Activated naive CD4-positive, alpha-beta T cell treated with anti-CD3 and anti-CD28 coated beads, Interleukin-2, amount 50 U/mL, for 72 hours (primary cell): ENCODE results near the gene CARF. TPM values are rescaled to one million over a fixed set of nuclear protein-coding genes. Genes with fewer than 3 reads are reported as not detected.
"Not testable (repeated sequence)": the region's sequence is repeated elsewhere in the genome, so short reads cannot be mapped to it uniquely, and the experiment has no call there.

Experiments used
- ATAC-seq, 2 donors: fragments of 150-1000 bp; cut with Tn5 transposase; 2 replicates each; pipeline ENCODE4 v1.10.0; 2021; ENCODE audit warnings: mild to moderate bottlenecking in 2 of 2, moderate library complexity in 2 of 2
- DNase-seq, 2 donors: peaks; one replicate each; pipeline ENCODE4 v3.0.0; 2021 to 2022; ENCODE audit warnings: low spot score in 2 of 2
- H3K27ac Mint-ChIP-seq, 2 donors: one replicate each; pipeline ENCODE4 v1.8.0; 2022; ENCODE audit warnings: mild to moderate bottlenecking in 2 of 2, mixed read lengths in 2 of 2
- H3K36me3 Mint-ChIP-seq, 2 donors: one replicate each; pipeline ENCODE4 v1.8.0; 2022; ENCODE audit warnings: mixed read lengths in 2 of 2
- H3K9me3 Mint-ChIP-seq, 2 donors: one replicate each; pipeline ENCODE4 v1.8.0; 2022; ENCODE audit warnings: mixed read lengths in 2 of 2
- total RNA-seq, 2 donors: library from RNA; stranded (reverse); gene quantifications; one replicate each; pipeline ENCODE4 v1.2.3, GENCODE V29; 2022

The CARF gene
- total RNA-seq, 2 donors from 2014 or later: 3.9 to 8.5 TPM

- DNase-seq: no peak
These were observed 64.7 kb downstream of the CARF start for GRCh38 chr2:202976809-202977208.

GRCh38 chr2:202982779-202983491 lies 70.9 kb downstream of the CARF start:
- H3K36me3 Mint-ChIP-seq: no peaks in the 10 kb centered on the region
- ATAC-seq (no peak), DNase-seq (no peak)
- H3K9me3 Mint-ChIP-seq: no peaks in the 10 kb centered on the region
- no peak overlapping the region for H3K27ac Mint-ChIP-seq

More at GRCh38 chr2:202976809-202977208, 64.7 kb downstream of the CARF start:
- ATAC-seq: no peak
- H3K36me3 Mint-ChIP-seq: no peaks in the 10 kb centered on the region
- no peaks in the 10 kb centered on the region for H3K9me3 Mint-ChIP-seq
- peak overlapping the region in 1 of 2 donors; percentile 90 for H3K27ac Mint-ChIP-seq

GRCh38 chr2:202989749-202990148 lies 77.7 kb downstream of the CARF start:
- ATAC-seq: no peak
- Mint-ChIP-seq H3K27ac (no peak overlapping the region), H3K9me3 (no peaks in the 10 kb centered on the region), H3K36me3 (no peaks in the 10 kb centered on the region)
- no peak for DNase-seq

GRCh38 chr2:202990501-202990900 lies 78.4 kb downstream of the CARF start:
- no peaks in the 10 kb centered on the region for H3K9me3 Mint-ChIP-seq
- no peak overlapping the region for H3K27ac Mint-ChIP-seq
- DNase-seq (no peak), ATAC-seq (no peak)
- no peaks in the 10 kb centered on the region for H3K36me3 Mint-ChIP-seq

GRCh38 chr2:202997113-202997512 lies 85.0 kb downstream of the CARF start:
- DNase-seq, H3K27ac Mint-ChIP-seq: not testable (repeated sequence)

GRCh38 chr2:203002054-203002821 lies 90.2 kb downstream of the CARF start:
- ATAC-seq (no peak), DNase-seq (no peak)
- no peaks in the 10 kb centered on the region for H3K9me3 Mint-ChIP-seq

More at GRCh38 chr2:202997113-202997512, 85.0 kb downstream of the CARF start:
- H3K36me3 Mint-ChIP-seq, H3K9me3 Mint-ChIP-seq, ATAC-seq: not testable (repeated sequence)

GRCh38 chr2:203003716-203004115 lies 91.6 kb downstream of the CARF start:
- ATAC-seq: no peak
- no peak for DNase-seq
- no peaks in the 10 kb centered on the region for H3K36me3 Mint-ChIP-seq
- H3K9me3 Mint-ChIP-seq: peaks cover 0 to 2% of the 10 kb centered on the region in 2 donors
- no peak overlapping the region for H3K27ac Mint-ChIP-seq

More at GRCh38 chr2:203002054-203002821, 90.2 kb downstream of the CARF start:
- Mint-ChIP-seq H3K27ac (peak overlapping the region in 1 of 2 donors; percentile 29), H3K36me3 (no peaks in the 10 kb centered on the region)

GRCh38 chr2:203014456-203015199 lies 102.6 kb downstream of the CARF start, which contains the start of gene NBEAL1:
NBEAL1 (plus strand) TSS chr2:203014875; CDS start chr2:203016385, 1,510 bp downstream.
- ATAC-seq: peak; percentile 94 to 96

GRCh38 chr2:203016716-203017115 lies 104.6 kb downstream of the CARF start:
- Mint-ChIP-seq H3K9me3 (no peaks in the 10 kb centered on the region), H3K36me3 (peaks cover 6 to 11% of the 10 kb centered on the region in 2 donors), H3K27ac (no peak overlapping the region)
- DNase-seq: no peak
- ATAC-seq: no peak

More at GRCh38 chr2:203014456-203015199, 102.6 kb downstream of the CARF start, which contains the start of gene NBEAL1:
- peak; percentile 98 to 99 for DNase-seq
- Mint-ChIP-seq H3K36me3 (peaks cover 6 to 11% of the 10 kb centered on the region in 2 donors), H3K27ac (peak within 1 kb of the TSS; percentile 98 to 99), H3K9me3 (no peaks in the 10 kb centered on the region)

- DNase-seq (no peak), ATAC-seq (no peak)
- Mint-ChIP-seq H3K27ac (no peak overlapping the region), H3K9me3 (no peaks in the 10 kb centered on the region), H3K36me3 (peaks cover 6 to 11% of the 10 kb centered on the region in 2 donors)
These were observed 106.1 kb downstream of the CARF start for GRCh38 chr2:203018181-203018580.

GRCh38 chr2:203019142-203019541 lies 107.1 kb downstream of the CARF start:
- Mint-ChIP-seq H3K9me3 (no peaks in the 10 kb centered on the region), H3K36me3 (peaks cover 9 to 12% of the 10 kb centered on the region in 2 donors), H3K27ac (no peak overlapping the region)
- DNase-seq (no peak), ATAC-seq (no peak)

- ATAC-seq: no peak
- no peak for DNase-seq
- H3K27ac Mint-ChIP-seq: no peak overlapping the region
- H3K36me3 Mint-ChIP-seq: peaks cover 0 to 6% of the 10 kb centered on the region in 2 donors
- H3K9me3 Mint-ChIP-seq: no peaks in the 10 kb centered on the region
These were observed 109.9 kb downstream of the CARF start for GRCh38 chr2:203021991-203022390.

GRCh38 chr2:203022751-203023150 lies 110.7 kb downstream of the CARF start:
- DNase-seq (no peak), ATAC-seq (no peak)
- H3K27ac Mint-ChIP-seq: no peak overlapping the region
- H3K9me3 Mint-ChIP-seq: no peaks in the 10 kb centered on the region
- H3K36me3 Mint-ChIP-seq: peaks cover 0 to 6% of the 10 kb centered on the region in 2 donors

- no peak overlapping the region for H3K27ac Mint-ChIP-seq
- DNase-seq (no peak), ATAC-seq (no peak)
- no peaks in the 10 kb centered on the region for H3K9me3 Mint-ChIP-seq
- H3K36me3 Mint-ChIP-seq: peaks cover 0 to 6% of the 10 kb centered on the region in 2 donors
These were observed 113.5 kb downstream of the CARF start for GRCh38 chr2:203025592-203025991.

GRCh38 chr2:203030545-203030944 lies 118.5 kb downstream of the CARF start:
- ATAC-seq (no peak), DNase-seq (no peak)

GRCh38 chr2:203030991-203031390 lies 118.9 kb downstream of the CARF start:
- peaks cover 0 to 13% of the 10 kb centered on the region in 2 donors for H3K36me3 Mint-ChIP-seq
- H3K27ac Mint-ChIP-seq: no peak overlapping the region
- peaks cover 0 to 6% of the 10 kb centered on the region in 2 donors for H3K9me3 Mint-ChIP-seq
- ATAC-seq (no peak), DNase-seq (no peak)

More at GRCh38 chr2:203030545-203030944, 118.5 kb downstream of the CARF start:
- H3K36me3 Mint-ChIP-seq: peaks cover 0 to 13% of the 10 kb centered on the region in 2 donors
- H3K9me3 Mint-ChIP-seq: peaks cover 0 to 6% of the 10 kb centered on the region in 2 donors
- no peak overlapping the region for H3K27ac Mint-ChIP-seq
